Effector CD8-positive, alpha-beta T cell (primary cell): ENCODE data around the gene GPR89A.
"Not testable (repeated sequence)": the region's sequence is repeated elsewhere in the genome, so short reads cannot be mapped to it uniquely, and the experiment has no call there.

Experiments
- DNase-seq: peaks from one replicate; lab custom pipeline; 2025; lab: John Stamatoyannopoulos, UW

GPR89A gene

GRCh38 chr1:145686078-145686477 lies 78.3 kb downstream of the GPR89A start:
- DNase-seq = not testable (repeated sequence)

GRCh38 chr1:145688328-145688727 lies 80.5 kb downstream of the GPR89A start:
- no peak for DNase-seq

- DNase-seq = no peak
Observed at GRCh38 chr1:145688924-145689323, 81.1 kb downstream of the GPR89A start.

- DNase-seq = no peak
Observed at GRCh38 chr1:145689922-145690321, 82.1 kb downstream of the GPR89A start.

GRCh38 chr1:145690587-145691558 lies 83.1 kb downstream of the GPR89A start:
- DNase-seq = no peak

GRCh38 chr1:145692785-145693443 lies 85.1 kb downstream of the GPR89A start:
- no peak for DNase-seq

- no peak for DNase-seq
Observed at GRCh38 chr1:145695821-145696629, 88.2 kb downstream of the GPR89A start.

GRCh38 chr1:145696630-145696960 lies 88.8 kb downstream of the GPR89A start:
- no peak for DNase-seq

GRCh38 chr1:145701306-145701862 lies 93.6 kb downstream of the GPR89A start:
- DNase-seq = no peak

GRCh38 chr1:145702052-145702451 lies 94.3 kb downstream of the GPR89A start:
- no peak for DNase-seq

GRCh38 chr1:145702826-145703225 lies 95.0 kb downstream of the GPR89A start:
- no peak for DNase-seq

GRCh38 chr1:145705622-145706021 lies 97.8 kb downstream of the GPR89A start:
- no peak for DNase-seq

GRCh38 chr1:145706086-145706664 lies 98.4 kb downstream of the GPR89A start:
- DNase-seq = no peak

- DNase-seq = no peak
Observed at GRCh38 chr1:145707183-145707867, 99.5 kb downstream of the GPR89A start, which contains the start of gene PDZK1. Gene PDZK1, minus strand, starts transcription at chr1:145707368. Its CDS starts 19,347 bp downstream, at chr1:145688021.

- no peak for DNase-seq
Observed at GRCh38 chr1:145708063-145708462, 100.3 kb downstream of the GPR89A start.

GRCh38 chr1:145710291-145711027 lies 102.7 kb downstream of the GPR89A start:
- no peak for DNase-seq

- no peak for DNase-seq
Observed at GRCh38 chr1:145711213-145711651, 103.4 kb downstream of the GPR89A start.

- DNase-seq = no peak
Observed at GRCh38 chr1:145714524-145715111, 106.8 kb downstream of the GPR89A start.

GRCh38 chr1:145716641-145717345 lies 109.0 kb downstream of the GPR89A start:
- DNase-seq = no peak
